ENCODE data around the gene TOLLIP. TPM values are rescaled to one million over a fixed set of nuclear protein-coding genes. Genes with fewer than 3 reads are reported as not detected.

The TOLLIP gene
- total RNA-seq, 1 experiment from 2014 or later, result 29.5 TPM

DNA sequence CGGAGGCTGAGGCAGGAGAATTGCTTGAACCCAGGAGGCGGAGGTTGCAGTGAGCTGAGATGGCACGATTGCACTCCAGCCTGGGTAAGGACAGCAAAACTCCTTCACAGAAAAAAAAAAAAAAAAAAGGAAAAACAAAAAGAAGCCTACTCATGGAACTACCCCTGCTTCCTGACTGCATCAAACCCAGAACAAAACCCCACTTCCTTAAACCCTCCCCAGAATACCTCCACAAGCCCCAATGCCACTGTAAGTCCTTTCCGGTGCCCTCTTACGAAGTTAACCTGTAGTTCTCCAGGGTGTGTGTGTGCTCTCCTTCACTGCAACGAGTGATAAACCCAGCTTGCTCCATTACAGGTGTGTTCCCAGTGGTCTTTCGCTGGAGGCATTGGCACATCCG lies 8.6 kb upstream of the TOLLIP start:
- Histone ChIP-seq H3K9me3 (ENCODE audit: insufficient read depth, low read depth) (no peaks in the 10 kb centered on the region), H3F3A (ENCODE audit: insufficient read depth, low read depth) (no peaks in the 10 kb centered on the region), H3K4me2 (no peak overlapping the region), H3K27me3 (ENCODE audit: insufficient read depth, low read depth) (no peaks in the 10 kb centered on the region), H3K27ac (no peak overlapping the region), H3K4me1 (replicated peaks; ENCODE audit: insufficient read depth) (no peaks in the 10 kb centered on the region), H3K9me2 (ENCODE audit: insufficient read depth) (no peaks in the 10 kb centered on the region), H3K36me3 (ENCODE audit: low read depth) (no peaks in the 10 kb centered on the region), H2AFZ (no peak overlapping the region), H3K79me2 (ENCODE audit: low read depth) (no peaks in the 10 kb centered on the region), H3K4me3 (no peak overlapping the region), H4K20me1 (ENCODE audit: insufficient read depth) (no peaks in the 10 kb centered on the region)
- DNase-seq, result no peak
- CTCF ChIA-PET, result no interaction called here
- POLR2A ChIA-PET (ENCODE audit: unreplicated experiment), result no interaction called here
- BruUV-seq (replicated peaks), result no TSS peak
- intact Hi-C loops (cut with micrococcal nuclease; ENCODE audit: unreplicated experiment), result no loop called here
- no peak for TF ChIP-seq EZH2 (IDR thresholded peaks at IDR 0.05; ENCODE audit: low read depth)
- TF ChIP-seq, protein P1, sequence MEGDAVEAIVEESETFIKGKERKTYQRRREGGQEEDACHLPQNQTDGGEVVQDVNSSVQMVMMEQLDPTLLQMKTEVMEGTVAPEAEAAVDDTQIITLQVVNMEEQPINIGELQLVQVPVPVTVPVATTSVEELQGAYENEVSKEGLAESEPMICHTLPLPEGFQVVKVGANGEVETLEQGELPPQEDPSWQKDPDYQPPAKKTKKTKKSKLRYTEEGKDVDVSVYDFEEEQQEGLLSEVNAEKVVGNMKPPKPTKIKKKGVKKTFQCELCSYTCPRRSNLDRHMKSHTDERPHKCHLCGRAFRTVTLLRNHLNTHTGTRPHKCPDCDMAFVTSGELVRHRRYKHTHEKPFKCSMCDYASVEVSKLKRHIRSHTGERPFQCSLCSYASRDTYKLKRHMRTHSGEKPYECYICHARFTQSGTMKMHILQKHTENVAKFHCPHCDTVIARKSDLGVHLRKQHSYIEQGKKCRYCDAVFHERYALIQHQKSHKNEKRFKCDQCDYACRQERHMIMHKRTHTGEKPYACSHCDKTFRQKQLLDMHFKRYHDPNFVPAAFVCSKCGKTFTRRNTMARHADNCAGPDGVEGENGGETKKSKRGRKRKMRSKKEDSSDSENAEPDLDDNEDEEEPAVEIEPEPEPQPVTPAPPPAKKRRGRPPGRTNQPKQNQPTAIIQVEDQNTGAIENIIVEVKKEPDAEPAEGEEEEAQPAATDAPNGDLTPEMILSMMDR (conservative IDR thresholded peaks at IDR 0.05), result no peak

DNA sequence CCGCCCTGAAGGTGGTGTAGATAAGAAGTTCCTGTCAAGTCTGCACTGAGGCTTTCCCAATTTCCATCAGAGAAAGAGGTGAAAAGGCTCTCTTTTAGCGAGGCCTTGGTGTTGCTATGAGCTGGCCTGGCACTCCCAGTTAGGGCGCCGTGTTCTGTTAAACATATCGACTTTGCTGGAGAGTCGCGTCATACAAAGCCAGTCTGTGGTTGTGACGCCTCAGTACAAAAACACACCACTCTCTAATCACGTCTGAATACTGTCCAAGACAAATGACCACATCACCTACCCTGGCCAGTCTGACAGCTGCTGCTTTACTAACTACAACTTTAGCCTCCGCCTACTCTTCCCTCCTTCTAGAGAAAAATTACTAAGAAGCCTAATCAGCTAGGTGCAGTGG lies 8.0 kb upstream of the TOLLIP start:
- Histone ChIP-seq H3K36me3 (ENCODE audit: low read depth) (no peaks in the 10 kb centered on the region), H3K4me1 (replicated peaks; ENCODE audit: insufficient read depth) (no peaks in the 10 kb centered on the region), H3K27me3 (ENCODE audit: insufficient read depth, low read depth) (no peaks in the 10 kb centered on the region), H3K4me3 (no peak overlapping the region), H3K9me3 (ENCODE audit: insufficient read depth, low read depth) (no peaks in the 10 kb centered on the region), H3K9me2 (ENCODE audit: insufficient read depth) (no peaks in the 10 kb centered on the region), H3K4me2 (no peak overlapping the region), H2AFZ (no peak overlapping the region), H3F3A (ENCODE audit: insufficient read depth, low read depth) (no peaks in the 10 kb centered on the region), H3K27ac (no peak overlapping the region), H4K20me1 (ENCODE audit: insufficient read depth) (no peaks in the 10 kb centered on the region), H3K79me2 (ENCODE audit: low read depth) (no peaks in the 10 kb centered on the region)
- TF ChIP-seq, protein P1 (conservative IDR thresholded peaks at IDR 0.05), result no peak
- no peak for TF ChIP-seq EZH2 (IDR thresholded peaks at IDR 0.05; ENCODE audit: low read depth)
- DNase-seq, result no peak
- ChIA-PET CTCF (no interaction called here), POLR2A (ENCODE audit: unreplicated experiment) (no interaction called here)
- intact Hi-C loops (cut with micrococcal nuclease; ENCODE audit: unreplicated experiment), result no loop called here
- BruUV-seq (replicated peaks), result no TSS peak

DNA sequence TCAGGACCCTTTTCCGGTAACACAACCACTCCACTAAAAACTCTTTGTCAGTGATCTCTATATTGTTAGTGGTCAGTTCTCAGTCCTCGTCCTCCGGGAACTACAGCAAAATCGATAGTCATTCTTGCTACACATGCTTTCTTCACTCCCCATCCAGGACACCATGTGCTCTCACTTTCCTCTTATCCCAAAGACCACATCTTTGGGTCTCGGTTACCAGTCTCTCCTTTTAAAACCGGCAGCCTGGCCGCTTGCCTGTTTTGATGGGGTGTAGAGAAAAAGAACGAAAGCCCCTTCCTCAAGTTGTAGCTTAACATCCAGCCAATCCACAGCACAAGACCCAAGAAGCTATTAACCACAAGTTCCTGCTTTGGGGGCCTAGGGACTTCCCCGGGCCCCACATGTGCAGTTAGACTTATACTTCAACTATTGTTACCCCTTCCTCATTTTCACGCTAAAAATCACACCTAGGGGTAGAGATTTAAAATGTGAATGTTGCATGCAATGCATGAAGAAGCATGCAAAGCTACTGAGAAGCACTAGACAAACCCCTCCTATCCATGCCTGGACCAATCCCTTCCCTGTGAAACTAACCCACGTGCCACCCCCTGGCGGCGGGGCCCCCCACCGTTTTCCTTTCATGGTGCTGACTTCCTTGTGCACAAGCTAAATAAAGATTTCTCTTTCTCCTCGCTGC lies 1.5 kb upstream of the TOLLIP start:
- intact Hi-C loops (cut with micrococcal nuclease; ENCODE audit: unreplicated experiment), result no loop called here
- Histone ChIP-seq H3K27me3 (ENCODE audit: insufficient read depth, low read depth) (no peaks in the 10 kb centered on the region), H3K4me2 (peak overlapping the region; percentile 93), H3F3A (ENCODE audit: insufficient read depth, low read depth) (no peaks in the 10 kb centered on the region), H3K79me2 (ENCODE audit: low read depth) (peaks cover 31% of the 10 kb centered on the region), H3K4me3 (peak overlapping the region; percentile 84), H3K9me2 (ENCODE audit: insufficient read depth) (no peaks in the 10 kb centered on the region), H3K36me3 (ENCODE audit: low read depth) (no peaks in the 10 kb centered on the region), H3K4me1 (replicated peaks; ENCODE audit: insufficient read depth) (0 out of 2 replicates have a peak, but pooled peaks cover 5% of the 10 kb centered on the region), H3K9me3 (ENCODE audit: insufficient read depth, low read depth) (no peaks in the 10 kb centered on the region), H2AFZ (peak overlapping the region; percentile 94; the same call in 1 of the 2 replicates), H4K20me1 (ENCODE audit: insufficient read depth) (no peaks in the 10 kb centered on the region; the same call in 1 of the 2 replicates), H3K27ac (peak overlapping the region; percentile 74; the same call in 1 of the 2 replicates)
- no peak for TF ChIP-seq EZH2 (IDR thresholded peaks at IDR 0.05; ENCODE audit: low read depth)
- TF ChIP-seq, protein P1 (conservative IDR thresholded peaks at IDR 0.05), result no peak
- ChIA-PET CTCF (no interaction called here), POLR2A (ENCODE audit: unreplicated experiment) (no interaction called here)
- no TSS peak for BruUV-seq (replicated peaks)
- DNase-seq, result no peak
